ENCODE measurements around the gene FBXW5.

DNA sequence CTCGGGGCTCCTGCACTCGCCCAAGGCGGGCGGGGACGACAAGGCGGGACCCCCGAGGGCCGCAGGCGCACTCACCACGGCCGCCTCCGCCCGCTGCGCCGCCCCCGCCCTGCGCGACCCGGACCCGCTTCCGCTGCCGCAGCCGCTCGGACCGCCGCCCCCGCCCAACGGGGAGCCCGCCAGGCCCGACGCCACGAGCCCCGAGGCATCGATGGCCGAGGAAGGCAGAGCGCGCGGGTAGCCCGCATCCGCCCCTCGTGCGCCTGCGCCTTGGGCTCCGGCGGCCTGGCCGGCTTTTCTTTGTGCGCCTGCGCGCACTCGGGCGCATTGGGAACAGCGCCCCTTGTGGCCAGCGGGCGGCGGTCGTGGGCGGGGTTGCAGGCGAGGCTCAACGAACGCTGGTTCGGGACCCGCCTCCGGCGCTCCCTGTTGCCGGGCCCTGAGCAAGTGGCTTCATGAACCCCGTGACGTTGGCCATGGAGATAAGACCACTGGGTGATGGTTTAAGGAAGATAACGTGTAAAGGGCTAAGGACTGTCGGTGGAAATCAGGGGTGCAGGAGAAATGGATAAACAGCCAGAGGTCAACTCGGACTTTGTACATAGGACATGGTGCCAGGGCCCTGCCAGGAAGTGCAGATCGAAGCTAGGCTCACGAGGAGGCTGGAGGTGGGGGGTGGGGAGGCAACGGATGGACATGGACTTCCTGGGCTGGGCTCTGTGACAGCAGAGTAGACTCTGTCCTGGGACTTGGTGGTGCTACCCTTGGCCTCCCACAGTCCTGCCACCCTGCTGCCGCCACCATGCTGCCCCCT, at the start of gene FBXW5, which contains the start of gene C8G:
- TF ChIP-seq, protein P1, sequence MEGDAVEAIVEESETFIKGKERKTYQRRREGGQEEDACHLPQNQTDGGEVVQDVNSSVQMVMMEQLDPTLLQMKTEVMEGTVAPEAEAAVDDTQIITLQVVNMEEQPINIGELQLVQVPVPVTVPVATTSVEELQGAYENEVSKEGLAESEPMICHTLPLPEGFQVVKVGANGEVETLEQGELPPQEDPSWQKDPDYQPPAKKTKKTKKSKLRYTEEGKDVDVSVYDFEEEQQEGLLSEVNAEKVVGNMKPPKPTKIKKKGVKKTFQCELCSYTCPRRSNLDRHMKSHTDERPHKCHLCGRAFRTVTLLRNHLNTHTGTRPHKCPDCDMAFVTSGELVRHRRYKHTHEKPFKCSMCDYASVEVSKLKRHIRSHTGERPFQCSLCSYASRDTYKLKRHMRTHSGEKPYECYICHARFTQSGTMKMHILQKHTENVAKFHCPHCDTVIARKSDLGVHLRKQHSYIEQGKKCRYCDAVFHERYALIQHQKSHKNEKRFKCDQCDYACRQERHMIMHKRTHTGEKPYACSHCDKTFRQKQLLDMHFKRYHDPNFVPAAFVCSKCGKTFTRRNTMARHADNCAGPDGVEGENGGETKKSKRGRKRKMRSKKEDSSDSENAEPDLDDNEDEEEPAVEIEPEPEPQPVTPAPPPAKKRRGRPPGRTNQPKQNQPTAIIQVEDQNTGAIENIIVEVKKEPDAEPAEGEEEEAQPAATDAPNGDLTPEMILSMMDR (IDR thresholded peaks at IDR 0.05; ENCODE audit: low read depth, low read length), result peak; percentile 82
- TF ChIP-seq EZH2phosphoT487 (IDR thresholded peaks at IDR 0.05; ENCODE audit: low read depth), result no peak
